ENCODE data around the gene SCGB3A1.

Gene SCGB3A1

GRCh38 chr5:180626661-180627385, 35.5 kb upstream of the SCGB3A1 start:
- no peak overlapping the region for H2AFZ ChIP-seq (ENCODE audit: low read length)
- no peaks in the 10 kb centered on the region for H3K9me2 ChIP-seq (replicated peaks; ENCODE audit: low read depth, low read length)
- no peak overlapping the region for H3K4me2 ChIP-seq (ENCODE audit: low read depth, low read length, poor library complexity, severe bottlenecking)
- H4K20me1 ChIP-seq (ENCODE audit: insufficient read depth, low read length, poor library complexity, severe bottlenecking): no peaks in the 10 kb centered on the region
- H3F3A ChIP-seq (ENCODE audit: low read depth): no peaks in the 10 kb centered on the region
- H3K4me3 ChIP-seq (ENCODE audit: low read length, poor library complexity, severe bottlenecking): no peak overlapping the region
- no peaks in the 10 kb centered on the region for H3K27me3 ChIP-seq (ENCODE audit: insufficient read depth, low read length, poor library complexity, severe bottlenecking)
- peaks cover 5% of the 10 kb centered on the region for H3K4me1 ChIP-seq (ENCODE audit: insufficient read depth, low read length, poor library complexity, severe bottlenecking)
- TF ChIP-seq EZH2phosphoT487 (IDR thresholded peaks at IDR 0.05; ENCODE audit: borderline replicate concordance) (no peak), CTCF (conservative IDR thresholded peaks at IDR 0.05; ENCODE audit: low read length) (no peak)
- no peaks in the 10 kb centered on the region for H3K9me3 ChIP-seq (ENCODE audit: insufficient read depth, low read depth, low read length)
- H3K9ac ChIP-seq (ENCODE audit: low read depth, low read length, poor library complexity, severe bottlenecking): no peak overlapping the region
- H3K79me2 ChIP-seq (ENCODE audit: insufficient read depth, low read length): no peaks in the 10 kb centered on the region
- no peaks in the 10 kb centered on the region for H3K36me3 ChIP-seq (ENCODE audit: insufficient read depth, low read length)

GRCh38 chr5:180625791-180626660, 34.7 kb upstream of the SCGB3A1 start:
- Histone ChIP-seq H3K9ac (ENCODE audit: low read depth, low read length, poor library complexity, severe bottlenecking) (no peak overlapping the region), H3K36me3 (ENCODE audit: insufficient read depth, low read length) (no peaks in the 10 kb centered on the region), H3K9me2 (replicated peaks; ENCODE audit: low read depth, low read length) (no peaks in the 10 kb centered on the region), H4K20me1 (ENCODE audit: insufficient read depth, low read length, poor library complexity, severe bottlenecking) (no peaks in the 10 kb centered on the region), H3F3A (ENCODE audit: low read depth) (no peaks in the 10 kb centered on the region), H3K79me2 (ENCODE audit: insufficient read depth, low read length) (no peaks in the 10 kb centered on the region), H3K4me3 (ENCODE audit: low read length, poor library complexity, severe bottlenecking) (no peak overlapping the region), H2AFZ (ENCODE audit: low read length) (no peak overlapping the region), H3K9me3 (ENCODE audit: insufficient read depth, low read depth, low read length) (no peaks in the 10 kb centered on the region), H3K27me3 (ENCODE audit: insufficient read depth, low read length, poor library complexity, severe bottlenecking) (no peaks in the 10 kb centered on the region), H3K4me2 (ENCODE audit: low read depth, low read length, poor library complexity, severe bottlenecking) (no peak overlapping the region), H3K4me1 (ENCODE audit: insufficient read depth, low read length, poor library complexity, severe bottlenecking) (peaks cover 5% of the 10 kb centered on the region)
- no peak for TF ChIP-seq EZH2phosphoT487 (IDR thresholded peaks at IDR 0.05; ENCODE audit: borderline replicate concordance)
- no peak for TF ChIP-seq CTCF (conservative IDR thresholded peaks at IDR 0.05; ENCODE audit: low read length)

- TF ChIP-seq CTCF (conservative IDR thresholded peaks at IDR 0.05; ENCODE audit: low read length) (no peak), EZH2phosphoT487 (IDR thresholded peaks at IDR 0.05; ENCODE audit: borderline replicate concordance) (no peak)
- Histone ChIP-seq H3K4me2 (ENCODE audit: low read depth, low read length, poor library complexity, severe bottlenecking) (no peak overlapping the region), H3K9me2 (replicated peaks; ENCODE audit: low read depth, low read length) (no peaks in the 10 kb centered on the region), H3K4me3 (ENCODE audit: low read length, poor library complexity, severe bottlenecking) (no peak overlapping the region), H3K9ac (ENCODE audit: low read depth, low read length, poor library complexity, severe bottlenecking) (no peak overlapping the region), H3K27me3 (ENCODE audit: insufficient read depth, low read length, poor library complexity, severe bottlenecking) (no peaks in the 10 kb centered on the region), H3K9me3 (ENCODE audit: insufficient read depth, low read depth, low read length) (no peaks in the 10 kb centered on the region), H3K4me1 (ENCODE audit: insufficient read depth, low read length, poor library complexity, severe bottlenecking) (peaks cover 5% of the 10 kb centered on the region), H3F3A (ENCODE audit: low read depth) (no peaks in the 10 kb centered on the region), H4K20me1 (ENCODE audit: insufficient read depth, low read length, poor library complexity, severe bottlenecking) (no peaks in the 10 kb centered on the region), H3K36me3 (ENCODE audit: insufficient read depth, low read length) (no peaks in the 10 kb centered on the region), H2AFZ (ENCODE audit: low read length) (no peak overlapping the region), H3K79me2 (ENCODE audit: insufficient read depth, low read length) (no peaks in the 10 kb centered on the region)
Measured at GRCh38 chr5:180625125-180625790, 34.0 kb upstream of the SCGB3A1 start.

Data from Loucy (cell line).